GM06990 (cell line): ENCODE data around the gene EVI2A.
"Not testable (repeated sequence)": the region's sequence is repeated elsewhere in the genome, so short reads cannot be mapped to it uniquely, and the experiment has no call there.

Source experiments
- DNase-seq: peaks from one replicate; pipeline ENCODE4 v3.0.0-alpha.2; 2011; ENCODE audit not compliant: insufficient read length; ENCODE audit errors: extremely low read depth
- H3K27me3 ChIP-seq: replicated peaks from 2 replicates; pipeline ENCODE4 v1.6.0; 2011; ENCODE audit warnings: low read length; ENCODE audit not compliant: control insufficient read depth, insufficient read depth
- H3K36me3 ChIP-seq: 2 replicates; pipeline ENCODE4 v1.5.1; 2011; ENCODE audit warnings: low read length; ENCODE audit not compliant: control insufficient read depth, insufficient read depth
- H3K4me3 ChIP-seq: replicated peaks from 2 replicates; pipeline ENCODE4 v1.5.1; 2011; ENCODE audit warnings: low read depth, mild to moderate bottlenecking, control low read depth, low read length
- TF ChIP-seq, protein P1 (sequence below): IDR thresholded peaks from 2 replicates; pipeline ENCODE4 v1.5.1; 2011; ENCODE audit warnings: low read length, control low read depth, mild to moderate bottlenecking, inconsistent platforms; ENCODE audit not compliant: insufficient read depth, poor library complexity, severe bottlenecking

The EVI2A gene

DNA sequence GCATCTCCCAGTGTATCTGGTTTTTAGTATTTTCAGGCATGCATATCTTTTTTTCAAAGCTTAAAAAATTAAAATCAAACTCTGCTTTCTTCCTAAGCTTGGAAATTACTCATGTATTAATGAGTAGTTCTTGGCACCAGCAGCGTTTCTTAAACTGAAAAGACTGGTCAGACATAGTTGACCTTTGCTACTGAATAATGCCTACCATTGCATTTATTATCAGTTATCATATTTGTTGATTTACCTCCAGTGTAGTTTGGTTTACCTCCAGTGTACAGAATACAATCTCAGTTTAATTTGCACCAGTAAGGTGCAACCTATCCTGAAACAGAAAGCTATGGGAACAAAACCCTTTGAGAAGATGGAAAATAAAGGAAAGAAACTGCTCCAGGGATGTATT lies 34.5 kb upstream of the EVI2A start:
- no peak for DNase-seq

DNA sequence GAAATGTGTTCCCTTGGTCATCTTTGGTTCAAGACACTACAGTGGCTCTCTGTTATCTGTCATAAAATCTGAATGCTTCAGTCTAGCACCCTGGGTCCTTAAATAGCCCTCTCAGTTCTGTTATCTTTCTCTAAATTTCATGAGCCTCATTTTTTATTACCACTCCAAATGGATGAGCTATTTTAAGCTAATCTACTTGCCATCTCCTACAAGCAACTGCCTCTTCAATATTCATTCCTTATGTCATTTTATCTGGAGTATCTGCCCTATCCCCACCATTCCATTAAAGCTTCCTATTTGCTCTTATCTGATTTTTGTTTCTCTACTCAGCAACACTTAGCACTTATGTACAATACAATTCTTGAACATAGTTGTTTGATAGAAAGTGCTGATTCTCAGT lies 28.0 kb upstream of the EVI2A start:
- Histone ChIP-seq H3K36me3 (peaks cover 2% of the 10 kb centered on the region; the same call in 1 of the 2 replicates), H3K27me3 (no peaks in the 10 kb centered on the region), H3K4me3 (no peak overlapping the region)
- no peak for DNase-seq
- TF ChIP-seq, protein P1, sequence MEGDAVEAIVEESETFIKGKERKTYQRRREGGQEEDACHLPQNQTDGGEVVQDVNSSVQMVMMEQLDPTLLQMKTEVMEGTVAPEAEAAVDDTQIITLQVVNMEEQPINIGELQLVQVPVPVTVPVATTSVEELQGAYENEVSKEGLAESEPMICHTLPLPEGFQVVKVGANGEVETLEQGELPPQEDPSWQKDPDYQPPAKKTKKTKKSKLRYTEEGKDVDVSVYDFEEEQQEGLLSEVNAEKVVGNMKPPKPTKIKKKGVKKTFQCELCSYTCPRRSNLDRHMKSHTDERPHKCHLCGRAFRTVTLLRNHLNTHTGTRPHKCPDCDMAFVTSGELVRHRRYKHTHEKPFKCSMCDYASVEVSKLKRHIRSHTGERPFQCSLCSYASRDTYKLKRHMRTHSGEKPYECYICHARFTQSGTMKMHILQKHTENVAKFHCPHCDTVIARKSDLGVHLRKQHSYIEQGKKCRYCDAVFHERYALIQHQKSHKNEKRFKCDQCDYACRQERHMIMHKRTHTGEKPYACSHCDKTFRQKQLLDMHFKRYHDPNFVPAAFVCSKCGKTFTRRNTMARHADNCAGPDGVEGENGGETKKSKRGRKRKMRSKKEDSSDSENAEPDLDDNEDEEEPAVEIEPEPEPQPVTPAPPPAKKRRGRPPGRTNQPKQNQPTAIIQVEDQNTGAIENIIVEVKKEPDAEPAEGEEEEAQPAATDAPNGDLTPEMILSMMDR: no peak

More for the DNA sequence above, 34.5 kb upstream of the EVI2A start:
- no peaks in the 10 kb centered on the region for H3K27me3 ChIP-seq
- H3K36me3 ChIP-seq: peaks cover 6% of the 10 kb centered on the region
- no peak overlapping the region for H3K4me3 ChIP-seq
- TF ChIP-seq, protein P1: no peak

DNA sequence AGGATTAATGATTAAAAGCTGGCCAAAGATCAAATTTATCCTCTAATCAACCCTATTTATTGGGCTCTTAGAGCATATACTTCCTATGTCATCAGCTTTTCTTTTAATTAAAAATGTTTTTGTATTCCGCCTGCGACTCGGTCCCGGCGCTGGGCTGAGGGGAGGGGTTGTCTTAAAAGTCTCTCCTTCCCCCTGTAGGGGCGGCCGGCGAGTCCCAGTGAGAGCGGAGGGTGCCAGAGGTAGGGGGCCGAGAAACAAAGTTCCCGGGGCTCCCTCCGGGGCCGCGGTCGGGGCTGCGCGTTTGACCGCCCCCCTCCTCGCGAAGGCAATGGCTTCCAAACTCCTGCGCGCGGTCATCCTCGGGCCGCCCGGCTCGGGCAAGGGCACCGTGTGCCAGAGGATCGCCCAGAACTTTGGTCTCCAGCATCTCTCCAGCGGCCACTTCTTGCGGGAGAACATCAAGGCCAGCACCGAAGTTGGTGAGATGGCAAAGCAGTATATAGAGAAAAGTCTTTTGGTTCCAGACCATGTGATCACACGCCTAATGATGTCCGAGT lies 23.8 kb upstream of the EVI2A start:
- not testable (repeated sequence) for H3K36me3 ChIP-seq, DNase-seq, H3K4me3 ChIP-seq, H3K27me3 ChIP-seq

DNA sequence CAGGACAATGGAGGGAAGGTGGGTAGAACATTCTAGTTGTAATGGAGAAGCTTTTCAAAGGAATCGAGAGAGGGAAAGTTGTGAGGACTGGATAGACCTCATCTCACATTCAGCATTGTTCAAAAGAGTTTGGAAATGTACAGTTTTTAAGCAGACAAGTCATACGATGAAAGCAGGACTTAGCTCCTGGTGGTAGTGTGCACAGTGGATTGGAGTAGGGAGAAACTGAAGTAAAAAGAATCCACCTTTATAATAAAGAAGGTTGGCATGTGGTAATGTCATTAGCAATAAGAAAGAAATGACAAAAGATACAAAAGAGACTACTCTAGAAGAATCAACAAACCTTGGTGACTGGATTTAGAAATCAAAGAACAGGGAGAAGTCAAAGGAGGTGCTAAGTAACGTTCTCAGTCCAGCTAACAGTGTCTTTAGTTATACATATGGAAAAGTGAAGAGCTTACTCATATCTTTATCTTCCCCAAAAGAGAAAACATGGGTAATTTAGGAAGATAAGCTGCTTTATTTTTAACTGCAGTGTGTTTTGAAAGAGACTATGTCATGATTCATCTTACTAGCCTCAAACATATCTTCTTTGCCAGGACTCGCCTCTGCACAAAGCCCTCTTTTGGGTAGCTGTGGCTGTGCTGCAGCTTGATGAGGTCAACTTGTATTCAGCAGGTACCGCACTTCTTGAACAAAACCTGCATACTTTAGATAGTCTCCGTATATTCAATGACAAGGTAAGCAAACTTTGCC lies 18.7 kb upstream of the EVI2A start:
- TF ChIP-seq, protein P1: no peak
- H3K27me3 ChIP-seq: no peaks in the 10 kb centered on the region
- no peaks in the 10 kb centered on the region; the same call in none of the 2 replicates for H3K36me3 ChIP-seq
- DNase-seq: no peak
- H3K4me3 ChIP-seq: no peak overlapping the region

DNA sequence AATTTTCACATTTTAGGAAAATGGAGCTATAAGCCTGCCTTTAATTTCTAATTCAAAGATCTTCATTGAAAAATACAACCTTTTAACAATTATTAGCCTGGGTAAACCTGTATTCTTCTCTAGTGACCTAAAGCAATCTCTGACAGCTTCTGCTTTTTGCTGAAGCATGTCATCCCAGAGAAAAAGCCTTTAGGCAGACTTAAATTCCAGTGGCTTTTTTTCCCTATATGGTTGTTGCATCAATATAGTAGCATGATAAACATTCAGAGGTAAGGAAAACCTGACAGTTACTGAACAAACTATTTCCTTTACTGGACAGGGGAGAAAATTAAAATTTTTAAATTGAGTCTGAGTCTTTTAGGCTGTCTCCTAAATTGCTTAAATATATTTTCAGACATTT lies 7.8 kb upstream of the EVI2A start:
- TF ChIP-seq, protein P1: no peak
- Histone ChIP-seq H3K27me3 (no peaks in the 10 kb centered on the region), H3K36me3 (peaks cover 3% of the 10 kb centered on the region), H3K4me3 (no peak overlapping the region)
- DNase-seq: no peak

DNA sequence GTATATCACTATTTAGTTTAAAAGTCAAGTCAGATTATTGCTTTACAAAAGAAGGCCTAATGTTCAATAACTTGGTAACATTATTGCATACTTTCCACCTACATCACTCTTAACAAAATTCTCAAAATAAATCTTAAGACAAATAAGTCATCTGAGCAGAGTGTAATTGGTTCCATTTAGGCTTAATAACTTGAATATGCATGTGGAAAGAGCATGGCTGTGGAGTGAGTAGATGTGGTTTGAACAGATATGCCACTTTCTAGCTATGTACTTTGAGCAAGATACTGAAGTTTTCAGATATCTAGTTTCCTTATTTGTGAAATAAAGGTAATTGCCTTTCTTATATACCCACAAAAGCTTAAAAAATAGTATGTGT lies 6.7 kb upstream of the EVI2A start:
- H3K4me3 ChIP-seq: no peak overlapping the region
- TF ChIP-seq, protein P1: no peak
- peaks cover 3% of the 10 kb centered on the region for H3K36me3 ChIP-seq
- no peak for DNase-seq
- H3K27me3 ChIP-seq: no peaks in the 10 kb centered on the region
